Omental fat pad (tissue), 4 donors: Measurements from ENCODE around the gene CEACAM18. TPM values are rescaled to one million over a fixed set of nuclear protein-coding genes. Genes with fewer than 3 reads are reported as not detected.

Source experiments
- ATAC-seq: fragments of 150-250 bp; one replicate; pipeline ENCODE4 v1.9.1; 2016; ENCODE audit warnings: mild to moderate bottlenecking, moderate library complexity; ENCODE audit not compliant: low FRiP score
- DNase-seq: peaks from one replicate; pipeline ENCODE4 v3.0.0-alpha.2; 2019; ENCODE audit warnings: low spot score
- total RNA-seq, 4 donors: library from RNA; depleted of rRNA; stranded (reverse); fragments of >200 nt; gene quantifications; one replicate each; pipeline ENCODE4 v1.1.0, GENCODE V29; 2016
- TF ChIP-seq, protein P1 (sequence below), 3 donors: fragments of 450-650 bp; IDR thresholded peaks; one replicate each; pipeline ENCODE4 v1.5.1; 2016 to 2017; ENCODE audit warnings: antibody characterized with exemption in 3 of 3, mild to moderate bottlenecking in 3 of 3, moderate library complexity in 2 of 3

CEACAM18 gene
- total RNA-seq, 4 donors from 2014 or later = not detected

DNA sequence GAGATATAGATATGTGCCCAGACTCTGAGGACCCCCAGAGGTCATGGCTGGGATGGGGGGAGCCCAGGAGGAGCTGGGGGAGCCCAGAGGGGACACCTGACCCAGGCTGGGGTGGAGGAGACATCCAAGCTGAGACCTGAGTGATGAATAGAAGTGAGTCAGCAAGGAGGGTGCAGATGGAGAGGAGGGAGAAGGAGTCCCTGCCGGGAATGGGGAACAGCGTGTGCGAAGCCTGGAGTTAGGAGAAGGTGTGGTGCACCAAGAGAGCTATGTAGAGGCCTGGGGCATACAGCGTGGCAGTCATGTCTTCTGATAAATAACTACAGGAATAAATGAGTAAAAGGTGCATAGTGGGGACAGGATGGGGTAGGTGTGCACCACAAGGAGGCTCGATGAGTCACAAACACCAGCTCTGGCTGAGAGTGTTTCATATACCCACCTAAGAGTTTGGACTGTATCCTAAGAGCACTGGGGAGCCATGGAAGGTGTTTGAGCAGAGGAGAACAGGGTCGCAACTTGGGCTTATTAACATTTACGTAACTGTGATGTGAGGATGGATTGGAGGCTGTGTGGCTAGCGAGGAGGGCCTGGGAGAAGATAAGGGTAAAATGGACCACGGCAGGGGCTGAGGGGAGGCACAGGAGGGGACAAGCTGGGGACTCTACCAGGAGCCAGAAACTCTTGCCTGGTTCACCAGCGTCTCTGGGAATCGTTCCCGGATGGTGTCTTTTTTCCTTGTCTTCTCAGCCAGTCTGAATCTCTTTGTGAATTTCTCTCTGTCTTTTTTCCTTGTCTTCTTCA, 1.4 kb downstream of the CEACAM18 start:
- no peak for DNase-seq
- TF ChIP-seq, protein P1, sequence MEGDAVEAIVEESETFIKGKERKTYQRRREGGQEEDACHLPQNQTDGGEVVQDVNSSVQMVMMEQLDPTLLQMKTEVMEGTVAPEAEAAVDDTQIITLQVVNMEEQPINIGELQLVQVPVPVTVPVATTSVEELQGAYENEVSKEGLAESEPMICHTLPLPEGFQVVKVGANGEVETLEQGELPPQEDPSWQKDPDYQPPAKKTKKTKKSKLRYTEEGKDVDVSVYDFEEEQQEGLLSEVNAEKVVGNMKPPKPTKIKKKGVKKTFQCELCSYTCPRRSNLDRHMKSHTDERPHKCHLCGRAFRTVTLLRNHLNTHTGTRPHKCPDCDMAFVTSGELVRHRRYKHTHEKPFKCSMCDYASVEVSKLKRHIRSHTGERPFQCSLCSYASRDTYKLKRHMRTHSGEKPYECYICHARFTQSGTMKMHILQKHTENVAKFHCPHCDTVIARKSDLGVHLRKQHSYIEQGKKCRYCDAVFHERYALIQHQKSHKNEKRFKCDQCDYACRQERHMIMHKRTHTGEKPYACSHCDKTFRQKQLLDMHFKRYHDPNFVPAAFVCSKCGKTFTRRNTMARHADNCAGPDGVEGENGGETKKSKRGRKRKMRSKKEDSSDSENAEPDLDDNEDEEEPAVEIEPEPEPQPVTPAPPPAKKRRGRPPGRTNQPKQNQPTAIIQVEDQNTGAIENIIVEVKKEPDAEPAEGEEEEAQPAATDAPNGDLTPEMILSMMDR (IDR thresholded peaks at IDR 0.05) = no peak
- no peak for ATAC-seq

DNA sequence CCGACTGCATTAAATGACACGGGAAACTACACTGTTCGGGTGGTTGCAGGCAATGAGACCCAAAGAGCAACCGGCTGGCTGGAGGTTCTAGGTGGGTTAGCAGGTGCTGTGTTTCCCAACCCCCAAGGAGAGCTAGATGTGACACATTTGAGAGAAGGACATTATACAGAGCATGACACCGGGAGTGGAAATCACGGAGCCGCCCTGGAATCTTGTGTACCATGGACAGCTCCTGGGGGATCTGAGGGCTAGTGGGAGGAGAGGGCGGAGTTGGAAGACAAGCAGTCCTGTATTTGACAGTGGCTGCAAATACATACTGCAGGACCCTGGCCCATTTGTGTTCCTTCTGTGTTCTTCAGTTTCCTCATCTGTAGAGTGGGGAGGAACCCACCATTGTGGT, 2.3 kb downstream of the CEACAM18 start:
- ATAC-seq (no peak), DNase-seq (no peak)
- TF ChIP-seq, protein P1 (IDR thresholded peaks at IDR 0.05) = no peak

DNA sequence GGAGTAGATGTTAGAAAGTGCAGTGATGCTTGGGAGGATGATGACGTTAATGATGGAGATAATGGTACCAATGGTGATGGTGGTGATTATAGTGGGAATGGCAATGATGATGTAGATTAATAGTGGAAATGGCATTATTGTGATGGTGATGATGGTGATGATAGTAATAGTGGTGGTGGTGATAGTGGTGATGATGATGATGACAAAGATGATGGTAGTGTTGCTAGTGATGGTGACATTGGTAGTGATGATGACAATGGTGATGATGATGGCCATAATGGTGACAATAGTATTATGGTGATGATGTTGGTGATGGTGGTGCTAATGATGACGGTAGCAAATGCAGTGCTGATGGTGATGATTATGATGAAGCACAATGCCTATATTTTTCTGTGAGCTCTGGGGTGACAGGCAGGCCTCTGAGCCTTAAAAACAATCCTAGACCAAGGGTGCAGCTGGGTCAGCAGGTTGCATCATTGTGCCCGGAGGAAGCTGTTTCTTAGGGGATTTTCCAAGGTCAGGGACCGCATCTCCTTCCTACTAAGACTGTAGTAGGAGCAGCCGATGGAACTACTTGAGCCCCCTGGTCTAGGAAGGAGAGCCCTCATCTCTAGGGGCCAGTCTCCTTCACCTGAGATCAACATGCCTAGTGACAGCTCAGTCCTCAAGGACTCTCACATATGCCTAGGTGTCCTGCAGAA, 7.8 kb downstream of the CEACAM18 start:
- ATAC-seq (no peak), DNase-seq (no peak)
- TF ChIP-seq, protein P1 (IDR thresholded peaks at IDR 0.05) = no peak

DNA sequence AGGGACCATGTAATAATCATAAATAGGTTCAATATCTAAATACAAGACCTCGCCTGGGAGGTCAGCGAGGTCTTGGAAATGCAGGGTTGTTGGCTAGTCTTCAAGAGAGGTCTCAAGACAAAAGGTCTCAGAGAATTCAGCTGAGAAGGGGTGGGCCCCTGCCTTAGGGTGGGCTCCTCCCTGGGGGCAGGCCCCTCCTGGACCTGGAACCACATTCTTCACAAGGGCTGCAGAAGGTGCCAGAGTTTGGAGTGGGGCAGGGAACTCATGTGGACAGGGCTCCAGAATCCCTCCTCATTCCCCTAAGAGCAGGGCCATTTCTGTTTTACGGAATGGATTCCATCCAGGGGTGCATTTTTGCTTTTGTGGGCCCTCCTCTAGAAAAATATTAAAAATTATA, 10.2 kb downstream of the CEACAM18 start:
- DNase-seq = no peak
- TF ChIP-seq, protein P1 (IDR thresholded peaks at IDR 0.05) = no peak
- ATAC-seq = no peak

DNA sequence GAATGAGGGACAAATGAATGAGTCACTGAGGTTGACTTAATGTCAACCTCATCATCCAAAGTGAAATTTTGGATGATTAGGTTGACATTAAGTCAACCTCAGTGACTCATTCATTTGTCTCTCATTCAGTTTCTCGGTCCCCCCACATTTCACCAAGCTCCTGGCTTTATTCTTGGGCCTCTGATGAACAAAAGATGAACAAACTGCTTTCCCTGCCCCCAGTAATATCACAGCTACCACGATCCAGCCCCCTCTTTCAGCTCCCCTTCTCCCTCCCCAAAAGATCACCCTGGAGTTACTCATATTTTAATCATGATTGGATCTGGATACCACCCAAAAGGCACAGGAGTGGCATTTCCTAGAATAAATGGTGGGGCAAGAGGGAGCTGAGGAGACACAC, 10.8 kb downstream of the CEACAM18 start:
- TF ChIP-seq, protein P1 (IDR thresholded peaks at IDR 0.05) = no peak
- no peak for ATAC-seq
- no peak for DNase-seq

DNA sequence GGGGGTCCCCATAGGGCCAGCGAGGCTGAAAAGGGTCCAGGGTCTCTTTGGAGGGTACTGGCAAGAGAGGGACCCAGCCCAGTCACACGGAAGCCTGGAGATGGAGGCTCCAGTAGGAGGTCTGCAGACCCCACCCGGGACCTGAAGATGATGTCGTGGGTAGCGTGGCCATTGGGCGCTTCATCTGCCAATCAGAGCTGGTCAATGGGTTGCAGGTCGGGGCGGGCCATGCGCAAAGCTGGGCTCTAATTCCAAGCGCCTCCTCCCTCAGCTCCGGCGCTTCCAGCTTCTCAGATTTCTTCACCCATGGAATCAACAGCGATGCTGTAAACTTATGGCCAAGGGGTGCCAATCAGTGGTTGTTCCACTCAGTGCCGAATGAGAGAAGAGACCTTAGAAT, 12.3 kb downstream of the CEACAM18 start:
- ATAC-seq (no peak), DNase-seq (no peak)
- TF ChIP-seq, protein P1 (IDR thresholded peaks at IDR 0.05) = no peak

DNA sequence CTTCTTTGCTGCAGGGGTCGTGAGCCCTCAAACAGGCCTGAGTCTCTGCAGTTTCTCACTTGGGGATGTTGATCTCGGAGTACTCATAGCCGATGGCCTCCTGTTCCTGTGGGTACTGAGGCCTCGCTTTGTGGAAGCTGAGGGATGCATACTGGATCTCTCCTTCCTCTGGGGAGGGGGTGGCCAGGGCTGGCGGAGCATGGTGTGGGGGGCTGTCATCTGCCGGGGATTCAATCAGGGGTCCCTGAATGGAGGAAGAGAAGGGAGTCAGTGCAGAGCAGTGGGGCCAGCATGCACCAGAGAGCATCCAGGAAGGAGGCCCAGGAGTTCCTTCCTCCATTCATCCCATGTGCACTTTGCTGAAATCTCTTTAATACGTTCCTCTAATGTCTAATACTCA, 13.2 kb downstream of the CEACAM18 start:
- DNase-seq (no peak), ATAC-seq (no peak)
- TF ChIP-seq, protein P1 (IDR thresholded peaks at IDR 0.05) = no peak
